BE2C (cell line): ENCODE results near the gene ADCY2.

Source experiments
- DNase-seq: peaks from one replicate; pipeline ENCODE4 v3.0.0-alpha.2; 2020
- H3K27me3 ChIP-seq: fragments of 250-450 bp; sonication (Bioruptor Pico); 2 replicates; pipeline ENCODE4 v1.5.1; 2020; ENCODE audit warnings: mild to moderate bottlenecking
- H3K36me3 ChIP-seq: fragments of 250-450 bp; sonication (Bioruptor Pico); 2 replicates; pipeline ENCODE4 v1.5.1; 2020; ENCODE audit warnings: mild to moderate bottlenecking
- H3K4me1 ChIP-seq: fragments of 250-450 bp; sonication (Bioruptor Pico); 2 replicates; pipeline ENCODE4 v1.5.1; 2020
- H3K4me3 ChIP-seq: 2 replicates; pipeline ENCODE4 v1.5.1; 2011; ENCODE audit warnings: low read depth, low read length
- H3K9me3 ChIP-seq: fragments of 250-450 bp; sonication (Bioruptor Pico); 2 replicates; pipeline ENCODE4 v1.5.1; 2020
- TF ChIP-seq, protein P1 (sequence below): IDR thresholded peaks from 2 replicates; pipeline ENCODE4 v1.5.1; 2012; ENCODE audit warnings: mild to moderate bottlenecking, low read depth, low read length

The ADCY2 gene

DNA sequence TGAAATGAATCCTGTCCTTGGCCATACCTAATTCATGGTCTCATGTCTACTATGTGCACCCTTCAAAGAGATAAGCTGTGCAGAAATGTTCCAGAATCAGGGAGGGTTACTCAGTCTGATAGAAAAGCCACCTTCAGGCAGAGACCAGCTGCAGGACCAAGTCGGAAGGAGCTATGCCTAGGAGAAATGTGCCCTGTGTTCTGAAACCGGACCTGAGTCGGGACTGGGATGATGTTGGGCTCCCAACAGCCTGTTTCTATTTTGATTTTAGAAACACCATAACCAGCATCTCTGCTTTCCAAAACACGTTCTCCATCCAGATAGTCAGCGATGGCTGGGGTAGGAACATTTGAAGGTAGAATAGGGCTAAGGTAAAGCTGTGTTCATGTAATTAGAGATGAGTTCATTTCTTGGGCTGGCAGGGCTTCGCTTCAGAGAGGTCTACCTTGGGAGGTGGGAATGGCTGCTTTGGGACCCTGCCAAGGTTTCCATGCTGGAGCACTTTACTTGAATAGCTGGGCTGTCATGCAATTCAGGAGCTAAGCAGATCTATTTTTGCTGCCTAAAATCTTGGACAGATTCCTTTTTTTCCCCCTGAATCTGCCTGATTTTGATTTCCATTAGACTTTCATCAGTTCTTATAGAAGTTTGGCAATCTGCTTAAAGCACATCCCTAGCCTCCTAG lies 2.8 kb downstream of the ADCY2 start:
- Histone ChIP-seq H3K4me3 (no peak overlapping the region), H3K27me3 (peaks cover 23% of the 10 kb centered on the region), H3K36me3 (no peaks in the 10 kb centered on the region), H3K9me3 (no peaks in the 10 kb centered on the region; the same call in 1 of the 2 replicates), H3K4me1 (no peaks in the 10 kb centered on the region)
- no peak for DNase-seq
- TF ChIP-seq, protein P1, sequence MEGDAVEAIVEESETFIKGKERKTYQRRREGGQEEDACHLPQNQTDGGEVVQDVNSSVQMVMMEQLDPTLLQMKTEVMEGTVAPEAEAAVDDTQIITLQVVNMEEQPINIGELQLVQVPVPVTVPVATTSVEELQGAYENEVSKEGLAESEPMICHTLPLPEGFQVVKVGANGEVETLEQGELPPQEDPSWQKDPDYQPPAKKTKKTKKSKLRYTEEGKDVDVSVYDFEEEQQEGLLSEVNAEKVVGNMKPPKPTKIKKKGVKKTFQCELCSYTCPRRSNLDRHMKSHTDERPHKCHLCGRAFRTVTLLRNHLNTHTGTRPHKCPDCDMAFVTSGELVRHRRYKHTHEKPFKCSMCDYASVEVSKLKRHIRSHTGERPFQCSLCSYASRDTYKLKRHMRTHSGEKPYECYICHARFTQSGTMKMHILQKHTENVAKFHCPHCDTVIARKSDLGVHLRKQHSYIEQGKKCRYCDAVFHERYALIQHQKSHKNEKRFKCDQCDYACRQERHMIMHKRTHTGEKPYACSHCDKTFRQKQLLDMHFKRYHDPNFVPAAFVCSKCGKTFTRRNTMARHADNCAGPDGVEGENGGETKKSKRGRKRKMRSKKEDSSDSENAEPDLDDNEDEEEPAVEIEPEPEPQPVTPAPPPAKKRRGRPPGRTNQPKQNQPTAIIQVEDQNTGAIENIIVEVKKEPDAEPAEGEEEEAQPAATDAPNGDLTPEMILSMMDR, result no peak

DNA sequence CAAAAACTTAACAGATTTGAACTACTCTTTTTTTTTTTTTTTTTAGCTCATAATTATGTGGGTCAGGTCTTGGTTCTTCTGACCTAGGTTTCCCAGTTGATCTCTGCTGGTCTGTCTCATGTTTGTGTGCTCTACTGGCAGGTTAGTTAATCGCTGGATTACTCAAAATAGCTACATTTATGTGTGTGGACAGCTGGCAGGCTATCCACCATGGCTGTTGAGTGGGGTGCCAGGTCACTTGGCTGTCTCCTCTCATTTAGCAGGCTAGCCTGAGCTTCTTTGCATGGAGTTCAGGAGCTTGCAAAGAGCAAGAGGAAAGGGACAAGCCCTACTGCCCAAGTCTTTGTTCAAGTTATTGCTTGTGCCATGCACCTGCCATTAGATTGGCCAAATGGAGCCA lies 9.3 kb downstream of the ADCY2 start:
- TF ChIP-seq, protein P1, result no peak
- DNase-seq, result no peak
- H3K27me3 ChIP-seq, result no peaks in the 10 kb centered on the region
- no peaks in the 10 kb centered on the region for H3K36me3 ChIP-seq
- H3K9me3 ChIP-seq, result no peaks in the 10 kb centered on the region; the same call in none of the 2 replicates
- no peak overlapping the region for H3K4me3 ChIP-seq
- no peaks in the 10 kb centered on the region for H3K4me1 ChIP-seq

DNA sequence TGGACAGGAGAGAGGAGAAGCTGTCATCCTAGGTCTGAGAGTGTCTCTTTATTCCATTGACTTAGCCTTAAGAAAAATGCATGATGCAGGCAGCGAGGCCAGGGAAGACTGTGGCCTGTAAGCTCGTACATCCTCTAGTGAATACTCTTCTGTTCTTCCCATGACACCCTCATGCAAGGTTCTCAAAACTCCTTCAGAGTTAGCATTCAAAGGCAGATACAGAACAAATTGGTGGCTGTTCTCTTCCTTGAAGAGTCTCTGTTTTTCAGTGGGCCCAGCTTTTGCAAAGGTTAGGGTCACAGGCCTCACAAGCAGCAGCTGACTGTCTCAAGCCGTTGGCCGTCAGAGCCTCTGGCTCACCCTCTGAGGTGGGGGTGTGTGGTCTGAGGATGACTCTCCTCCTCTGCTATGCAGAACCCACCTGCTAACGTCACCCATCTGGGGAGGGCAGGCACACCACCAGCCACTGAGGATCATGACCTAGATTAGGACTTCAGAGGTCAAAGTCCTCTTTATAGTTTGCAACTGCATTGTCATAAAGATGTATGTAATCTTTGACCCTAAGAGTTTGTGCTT lies 15.1 kb downstream of the ADCY2 start:
- no peaks in the 10 kb centered on the region for H3K36me3 ChIP-seq
- TF ChIP-seq, protein P1, result no peak
- H3K4me3 ChIP-seq, result no peak overlapping the region
- H3K9me3 ChIP-seq, result no peaks in the 10 kb centered on the region; the same call in 1 of the 2 replicates
- H3K4me1 ChIP-seq, result no peaks in the 10 kb centered on the region
- no peaks in the 10 kb centered on the region for H3K27me3 ChIP-seq
- DNase-seq, result no peak

DNA sequence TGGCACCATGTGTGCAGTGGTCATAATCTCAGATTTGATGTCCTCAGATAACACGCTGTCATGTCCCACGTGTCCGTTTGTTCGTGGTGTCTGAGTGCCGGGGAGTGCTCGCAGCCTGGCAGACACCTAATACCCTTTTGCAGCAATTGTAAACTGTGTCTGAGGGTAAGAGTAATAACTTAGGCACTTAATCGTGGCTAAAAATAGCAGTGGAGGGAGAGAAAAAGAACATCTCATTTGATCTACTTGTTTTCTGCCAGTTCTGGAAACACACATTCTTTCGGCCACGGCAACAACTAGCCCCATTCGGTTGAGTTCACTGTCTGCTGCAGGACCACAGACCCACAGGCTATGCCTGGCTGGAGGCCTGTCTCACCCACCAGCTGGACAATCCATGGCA lies 16.5 kb downstream of the ADCY2 start:
- TF ChIP-seq, protein P1, result no peak
- Histone ChIP-seq H3K36me3 (no peaks in the 10 kb centered on the region), H3K4me1 (no peaks in the 10 kb centered on the region), H3K27me3 (no peaks in the 10 kb centered on the region), H3K9me3 (no peaks in the 10 kb centered on the region; the same call in 1 of the 2 replicates), H3K4me3 (no peak overlapping the region)
- DNase-seq, result no peak

DNA sequence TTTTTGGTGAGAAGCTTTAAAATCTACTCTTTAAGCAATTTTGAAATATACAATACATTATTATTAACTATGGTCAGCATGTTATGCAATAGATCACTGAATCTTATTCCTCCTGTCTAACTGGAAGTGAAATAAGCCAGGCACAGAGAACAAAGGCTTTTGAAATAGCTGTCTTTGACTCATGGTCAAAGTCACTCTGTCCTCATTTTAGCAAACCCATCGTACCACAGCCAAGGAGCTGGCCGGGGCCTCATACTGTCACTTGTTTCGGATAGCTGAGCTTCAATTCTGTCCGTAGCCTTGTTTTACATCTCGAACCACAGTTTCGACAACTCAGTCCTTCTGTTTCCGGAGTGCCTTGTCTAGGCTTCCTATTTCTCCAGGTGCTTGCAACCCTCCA lies 19.2 kb downstream of the ADCY2 start:
- H3K4me1 ChIP-seq, result no peaks in the 10 kb centered on the region

More for the DNA sequence above, 19.2 kb downstream of the ADCY2 start:
- H3K4me3 ChIP-seq, result no peak overlapping the region
- no peak for DNase-seq
- no peaks in the 10 kb centered on the region for H3K27me3 ChIP-seq
- TF ChIP-seq, protein P1, result no peak
- H3K9me3 ChIP-seq, result no peaks in the 10 kb centered on the region
- H3K36me3 ChIP-seq, result no peaks in the 10 kb centered on the region
